HG02678 (cell line): Measurements from ENCODE around the gene SERPINB7.

ENCODE experiments used
- ATAC-seq: cut with Tn5 transposase; IDR thresholded peaks from one replicate; pipeline ENCODE4 v1.9.1; 2021; ENCODE audit warnings: mild to moderate bottlenecking, moderate library complexity; ENCODE audit not compliant: unreplicated experiment

The SERPINB7 gene

DNA sequence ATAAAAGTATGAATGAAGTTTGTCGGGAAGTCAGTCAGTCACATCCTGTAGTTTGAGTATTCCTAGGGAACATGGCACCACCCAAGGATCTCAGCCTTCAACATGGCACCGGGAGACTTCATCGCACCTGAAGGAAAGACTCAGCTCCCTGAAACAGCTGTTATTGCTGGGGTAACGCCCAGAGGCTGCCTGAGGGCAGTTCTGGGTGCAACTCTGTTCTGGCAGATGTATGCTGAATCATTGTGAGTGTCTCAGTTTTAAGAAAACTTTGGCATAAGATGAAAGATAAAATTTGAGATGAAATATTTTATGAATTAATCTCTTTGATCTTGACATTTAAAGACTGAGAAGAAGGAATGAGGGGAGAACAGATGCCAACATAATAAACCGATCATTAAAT is 62.4 kb downstream of the SERPINB7 start:
- ATAC-seq: no peak

DNA sequence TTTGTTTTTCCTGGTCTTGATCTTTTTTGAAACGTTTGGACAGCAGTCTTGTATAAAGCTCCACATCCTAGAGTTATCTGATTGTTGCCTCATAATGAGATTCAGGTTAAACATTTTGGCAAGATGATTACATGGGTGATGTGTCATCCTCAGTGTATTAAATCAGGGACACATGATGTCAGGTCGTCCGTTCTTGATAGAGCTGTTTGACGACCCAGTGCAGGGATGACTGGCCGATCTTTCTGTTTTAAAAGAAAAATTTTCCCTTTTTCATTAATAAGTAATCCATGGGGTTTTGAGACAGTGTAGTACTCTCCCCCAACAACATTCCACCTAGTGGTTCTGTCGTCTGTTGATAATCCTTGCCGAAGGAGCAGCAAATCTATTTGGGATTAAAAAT is 67.8 kb downstream of the SERPINB7 start:
- peak; percentile 56 for ATAC-seq

DNA sequence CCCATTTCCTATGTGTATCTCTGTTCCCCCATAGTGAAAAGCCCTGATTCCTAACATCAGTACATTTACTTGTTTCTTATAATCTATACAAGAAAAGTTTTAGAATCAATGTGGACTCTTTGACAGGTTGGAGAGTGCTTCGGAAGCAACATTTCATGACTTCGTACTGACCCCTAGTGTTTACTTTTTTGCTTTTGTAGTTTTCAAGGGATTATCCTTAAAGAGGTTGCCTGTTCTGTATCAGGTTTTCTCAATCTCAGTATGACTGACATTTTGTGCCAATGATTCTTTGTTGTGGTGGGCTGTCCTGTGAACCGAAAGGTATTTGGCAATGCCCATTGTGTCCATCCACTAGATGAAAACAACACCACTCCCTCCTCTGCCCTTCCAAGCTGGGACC is 69.0 kb downstream of the SERPINB7 start:
- peak; percentile 70 for ATAC-seq

GRCh38 chr18:63848159-63848558 is 72.9 kb downstream of the SERPINB7 start:
- peak; percentile 55 for ATAC-seq

GRCh38 chr18:63850020-63850419 is 74.8 kb downstream of the SERPINB7 start:
- ATAC-seq: no peak

DNA sequence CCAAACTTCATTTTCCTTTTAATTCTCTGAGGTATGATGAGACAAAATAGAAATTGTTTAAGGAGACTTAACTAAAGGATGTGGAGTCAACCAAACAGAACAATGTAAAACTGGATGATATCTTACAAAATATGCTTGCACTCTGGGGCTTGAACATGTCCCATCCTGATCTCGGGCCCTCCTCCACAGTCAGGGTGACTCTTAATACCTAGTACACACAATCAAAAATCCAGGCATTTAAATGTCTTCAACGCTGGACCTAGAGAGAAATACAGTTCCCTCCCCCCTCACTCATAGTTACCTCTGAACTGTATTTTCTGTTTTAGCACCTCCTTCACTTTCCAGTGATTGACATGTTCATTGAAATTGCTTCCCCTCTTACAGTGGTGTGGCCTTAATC is 75.4 kb downstream of the SERPINB7 start:
- ATAC-seq: no peak
